OCI-LY7 (cell line): ENCODE data around the gene HVCN1.

ENCODE experiments used
- CTCF ChIP-seq: fragments of 200-600 bp; sonication (generic); conservative IDR thresholded peaks from 2 replicates; pipeline ENCODE4 v1.5.1; 2014; ENCODE audit warnings: mild to moderate bottlenecking, antibody characterized with exemption, low read length, moderate library complexity, mixed read lengths
- EZH2phosphoT487 ChIP-seq: fragments of 200-600 bp; sonication (generic); IDR thresholded peaks from 2 replicates; pipeline ENCODE4 v1.6.1; 2018; ENCODE audit warnings: low read depth, borderline replicate concordance, mild to moderate bottlenecking, mixed run types, antibody characterized with exemption, low read length, moderate library complexity, mixed read lengths

- TF ChIP-seq CTCF (no peak), EZH2phosphoT487 (no peak)
Observed at GRCh38 chr12:110690127-110690430, 1.2 kb upstream of the HVCN1 start.
